Measurements from ENCODE around the gene MARCHF10. TPM values are rescaled to one million over a fixed set of nuclear protein-coding genes. Genes with fewer than 3 reads are reported as not detected.
"Not testable (repeated sequence)": the region's sequence is repeated elsewhere in the genome, so short reads cannot be mapped to it uniquely, and the experiment has no call there.

Gene MARCHF10
- total RNA-seq, 2 experiments from 2014 or later: not detected

- ATAC-seq; CTCF ChIA-PET; H3K36me3 Mint-ChIP-seq (ENCODE audit: low read depth); H3K9me3 Mint-ChIP-seq (ENCODE audit: low read depth); POLR2A ChIA-PET; H3K4me1 Mint-ChIP-seq; H3K4me3 Mint-ChIP-seq; H3K27ac Mint-ChIP-seq; intact Hi-C loops (cut with DNase I, micrococcal nuclease); DNase-seq: not testable (repeated sequence)
- peaks cover 23% of the 10 kb centered on the region for H3K27me3 Mint-ChIP-seq
Measured at GRCh38 chr17:62833816-62834215, 25.7 kb upstream of the MARCHF10 start.

- DNase-seq: no peak
- intact Hi-C loops (cut with DNase I, micrococcal nuclease): no loop called here
- Mint-ChIP-seq H3K4me1 (no peaks in the 10 kb centered on the region), H3K27me3 (peaks cover 16% of the 10 kb centered on the region), H3K27ac (no peak overlapping the region), H3K36me3 (ENCODE audit: low read depth) (no peaks in the 10 kb centered on the region), H3K4me3 (no peak overlapping the region), H3K9me3 (ENCODE audit: low read depth) (peaks cover 4% of the 10 kb centered on the region)
- no peak for ATAC-seq
- CTCF ChIA-PET: no interaction called here
- POLR2A ChIA-PET: no interaction called here
Measured at GRCh38 chr17:62832405-62832804, 24.3 kb upstream of the MARCHF10 start.

GRCh38 chr17:62831066-62831465 lies 23.0 kb upstream of the MARCHF10 start:
- H3K36me3 Mint-ChIP-seq (ENCODE audit: low read depth); H3K9me3 Mint-ChIP-seq (ENCODE audit: low read depth); intact Hi-C loops (cut with DNase I, micrococcal nuclease); POLR2A ChIA-PET; ATAC-seq; DNase-seq; CTCF ChIA-PET; H3K4me1 Mint-ChIP-seq; H3K27ac Mint-ChIP-seq; H3K4me3 Mint-ChIP-seq: not testable (repeated sequence)
- peaks cover 10% of the 10 kb centered on the region for H3K27me3 Mint-ChIP-seq

GRCh38 chr17:62827746-62828485 lies 19.8 kb upstream of the MARCHF10 start:
- DNase-seq: no peak
- ChIA-PET CTCF (interaction anchor here (0.7 kb wide), 1 partner anchor 36 kb away, joined by 5 read pairs; no protein-coding TSS in a partner anchor), POLR2A (no interaction called here)
- H3K4me3 Mint-ChIP-seq: no peak overlapping the region
- intact Hi-C loops (cut with DNase I, micrococcal nuclease): no loop called here
- no peaks in the 10 kb centered on the region for H3K4me1 Mint-ChIP-seq
- H3K27ac Mint-ChIP-seq: no peak overlapping the region
- no peak for ATAC-seq
- peaks cover 2% of the 10 kb centered on the region for H3K27me3 Mint-ChIP-seq
- no peaks in the 10 kb centered on the region for H3K9me3 Mint-ChIP-seq (ENCODE audit: low read depth)
- no peaks in the 10 kb centered on the region for H3K36me3 Mint-ChIP-seq (ENCODE audit: low read depth)

GRCh38 chr17:62826956-62827355 lies 18.8 kb upstream of the MARCHF10 start:
- POLR2A ChIA-PET: no interaction called here
- Mint-ChIP-seq H3K9me3 (ENCODE audit: low read depth) (no peaks in the 10 kb centered on the region), H3K4me3 (no peak overlapping the region), H3K27ac (no peak overlapping the region), H3K36me3 (ENCODE audit: low read depth) (no peaks in the 10 kb centered on the region), H3K4me1 (no peaks in the 10 kb centered on the region), H3K27me3 (peaks cover 2% of the 10 kb centered on the region)
- ATAC-seq (no peak), DNase-seq (no peak)
- intact Hi-C loops (cut with DNase I, micrococcal nuclease): no loop called here
- CTCF ChIA-PET: no interaction called here

GRCh38 chr17:62825182-62825581 lies 17.1 kb upstream of the MARCHF10 start:
- POLR2A ChIA-PET: no interaction called here
- DNase-seq (no peak), ATAC-seq (no peak)
- Mint-ChIP-seq H3K27me3 (peaks cover 3% of the 10 kb centered on the region), H3K27ac (no peak overlapping the region), H3K9me3 (ENCODE audit: low read depth) (no peaks in the 10 kb centered on the region), H3K36me3 (ENCODE audit: low read depth) (no peaks in the 10 kb centered on the region), H3K4me3 (no peak overlapping the region), H3K4me1 (no peaks in the 10 kb centered on the region)
- intact Hi-C loops (cut with DNase I, micrococcal nuclease): no loop called here
- CTCF ChIA-PET: interaction anchor here (0.8 kb wide), 1 partner anchor 244 kb away, joined by 5 read pairs; no protein-coding TSS in a partner anchor

GRCh38 chr17:62824290-62825131 lies 16.4 kb upstream of the MARCHF10 start:
- CTCF ChIA-PET: interaction anchor here (0.8 kb wide), 1 partner anchor 245 kb away, joined by 5 read pairs; no protein-coding TSS in a partner anchor
- Mint-ChIP-seq H3K36me3 (ENCODE audit: low read depth) (no peaks in the 10 kb centered on the region), H3K4me3 (no peak overlapping the region), H3K27me3 (peaks cover 8% of the 10 kb centered on the region), H3K9me3 (ENCODE audit: low read depth) (no peaks in the 10 kb centered on the region), H3K27ac (no peak overlapping the region), H3K4me1 (peaks cover 4% of the 10 kb centered on the region)
- intact Hi-C loops (cut with DNase I, micrococcal nuclease): no loop called here
- DNase-seq (no peak), ATAC-seq (no peak)
- POLR2A ChIA-PET: interaction anchor here (0.7 kb wide), 1 partner anchor 22 kb away, joined by 3 read pairs; no protein-coding TSS in a partner anchor

GRCh38 chr17:62823111-62823893 lies 15.2 kb upstream of the MARCHF10 start:
- intact Hi-C loops (cut with DNase I, micrococcal nuclease): no loop called here
- DNase-seq: no peak
- no peak overlapping the region for H3K27ac Mint-ChIP-seq
- ATAC-seq: no peak
- no peak overlapping the region for H3K4me3 Mint-ChIP-seq
- H3K4me1 Mint-ChIP-seq: peaks cover 7% of the 10 kb centered on the region
- POLR2A ChIA-PET: no interaction called here
- H3K36me3 Mint-ChIP-seq (ENCODE audit: low read depth): no peaks in the 10 kb centered on the region
- no peaks in the 10 kb centered on the region for H3K9me3 Mint-ChIP-seq (ENCODE audit: low read depth)
- CTCF ChIA-PET: no interaction called here
- H3K27me3 Mint-ChIP-seq: peaks cover 13% of the 10 kb centered on the region

GRCh38 chr17:62822080-62822904 lies 14.2 kb upstream of the MARCHF10 start:
- Mint-ChIP-seq H3K4me1 (peaks cover 7% of the 10 kb centered on the region), H3K27me3 (peaks cover 13% of the 10 kb centered on the region), H3K36me3 (ENCODE audit: low read depth) (no peaks in the 10 kb centered on the region), H3K4me3 (no peak overlapping the region), H3K9me3 (ENCODE audit: low read depth) (no peaks in the 10 kb centered on the region), H3K27ac (no peak overlapping the region)
- DNase-seq (no peak), ATAC-seq (no peak)
- intact Hi-C loops (cut with DNase I, micrococcal nuclease): no loop called here
- CTCF ChIA-PET: interaction anchor here (0.6 to 1.5 kb wide), 2 partner anchors 11 to 275 kb away, joined by 3 to 5 read pairs; no protein-coding TSS in a partner anchor
- POLR2A ChIA-PET: no interaction called here

- ChIA-PET POLR2A (interaction anchor here (0.6 kb wide), 1 partner anchor 93 kb away, joined by 5 read pairs; no protein-coding TSS in a partner anchor), CTCF (interaction anchor here (0.6 to 1.5 kb wide), 2 partner anchors 11 to 276 kb away, joined by 3 to 5 read pairs; no protein-coding TSS in a partner anchor)
- DNase-seq: no peak
- Mint-ChIP-seq H3K4me3 (no peak overlapping the region), H3K27ac (no peak overlapping the region), H3K4me1 (peaks cover 7% of the 10 kb centered on the region), H3K27me3 (peaks cover 13% of the 10 kb centered on the region), H3K36me3 (ENCODE audit: low read depth) (no peaks in the 10 kb centered on the region), H3K9me3 (ENCODE audit: low read depth) (no peaks in the 10 kb centered on the region)
- intact Hi-C loops (cut with DNase I, micrococcal nuclease): no loop called here
- ATAC-seq: no peak
Measured at GRCh38 chr17:62821189-62822079, 13.3 kb upstream of the MARCHF10 start.

All from activated CD4-positive, alpha-beta T cell treated with anti-CD3 and anti-CD28 coated beads for 36 hours (primary cell).